Activated naive CD8-positive, alpha-beta T cell treated with anti-CD3 and anti-CD28 coated beads, Interleukin-2, amount 50 U/mL, for 16 hours (primary cell): ENCODE measurements around the gene ZDHHC19.
"Not testable (repeated sequence)": the region's sequence is repeated elsewhere in the genome, so short reads cannot be mapped to it uniquely, and the experiment has no call there.

Source experiments
- DNase-seq: peaks from one replicate; pipeline ENCODE4 v3.0.0-alpha.2; 2020; ENCODE audit warnings: low read depth, low spot score

ZDHHC19 gene

DNA sequence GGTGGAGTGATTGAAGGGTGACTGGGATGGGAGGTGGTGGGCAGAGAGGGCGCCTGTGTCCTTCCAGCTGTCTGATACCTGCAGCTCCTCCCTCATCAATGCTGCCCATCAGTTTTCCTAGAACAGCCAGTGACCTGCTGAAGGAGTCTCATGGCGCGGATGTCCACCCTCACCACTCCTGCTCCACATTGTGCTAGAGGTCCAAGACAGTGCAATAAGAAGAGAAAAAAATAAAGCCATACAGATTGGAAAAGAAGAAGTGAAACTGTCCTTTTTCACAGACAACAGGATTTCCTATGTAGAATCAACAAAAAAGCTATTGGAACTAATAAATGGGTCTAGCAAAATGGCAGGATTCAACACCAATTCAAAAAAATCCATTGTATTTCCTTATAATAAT, 7.4 kb downstream of the ZDHHC19 start:
- no peak for DNase-seq

- no peak for DNase-seq
These were observed 8.7 kb downstream of the ZDHHC19 start for GRCh38 chr3:196202516-196202970.

DNA sequence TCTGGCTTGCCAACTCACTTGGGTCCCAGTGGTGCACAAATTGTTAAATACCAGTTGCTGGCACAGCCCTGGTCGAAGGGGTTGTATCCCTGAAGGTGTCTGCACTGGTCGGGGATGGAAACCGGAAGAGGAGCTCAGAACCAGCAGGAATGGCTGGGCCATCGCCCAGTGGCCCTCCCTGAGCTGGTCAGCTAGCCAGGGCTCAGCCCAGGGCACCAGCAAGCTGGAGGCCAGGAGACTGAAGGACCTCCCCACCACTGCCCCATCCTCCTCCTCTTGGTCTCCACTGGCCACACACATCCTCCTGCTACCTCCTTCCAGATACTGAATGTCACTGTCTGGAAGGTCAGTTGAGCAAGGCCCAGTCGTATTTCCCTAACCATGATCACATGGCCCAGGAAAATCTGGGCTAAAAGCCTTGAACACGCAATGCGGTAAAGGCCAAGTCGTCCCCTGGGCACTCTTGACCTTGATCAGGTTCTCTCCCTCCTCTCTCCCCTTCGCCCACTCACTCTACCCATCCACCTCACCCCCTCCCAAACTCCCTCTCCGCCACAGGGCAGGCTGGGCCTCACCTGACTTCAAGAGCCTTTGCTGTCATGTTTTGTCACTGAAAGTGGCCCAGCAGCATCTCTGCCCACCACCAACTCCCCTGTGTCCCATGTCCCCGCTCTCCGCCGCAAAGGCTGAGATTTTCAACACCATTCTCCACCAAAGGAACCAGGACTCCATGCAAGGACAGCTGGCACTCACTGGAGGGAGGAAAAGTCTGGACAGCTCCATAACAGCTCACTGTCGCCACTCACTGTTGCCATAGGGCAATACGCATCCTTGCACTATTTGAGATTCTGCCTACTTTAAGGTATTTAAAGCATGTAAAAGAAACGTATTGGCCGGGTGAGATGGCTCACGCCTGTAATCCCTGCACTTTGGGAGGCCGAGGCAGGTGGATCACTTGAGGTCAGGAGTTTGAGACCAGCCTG, 12.1 kb downstream of the ZDHHC19 start:
- no peak for DNase-seq

GRCh38 chr3:196198081-196198675, 13.0 kb downstream of the ZDHHC19 start:
- DNase-seq, result no peak

- no peak for DNase-seq
These were observed 13.7 kb downstream of the ZDHHC19 start for GRCh38 chr3:196197524-196197923.

DNA sequence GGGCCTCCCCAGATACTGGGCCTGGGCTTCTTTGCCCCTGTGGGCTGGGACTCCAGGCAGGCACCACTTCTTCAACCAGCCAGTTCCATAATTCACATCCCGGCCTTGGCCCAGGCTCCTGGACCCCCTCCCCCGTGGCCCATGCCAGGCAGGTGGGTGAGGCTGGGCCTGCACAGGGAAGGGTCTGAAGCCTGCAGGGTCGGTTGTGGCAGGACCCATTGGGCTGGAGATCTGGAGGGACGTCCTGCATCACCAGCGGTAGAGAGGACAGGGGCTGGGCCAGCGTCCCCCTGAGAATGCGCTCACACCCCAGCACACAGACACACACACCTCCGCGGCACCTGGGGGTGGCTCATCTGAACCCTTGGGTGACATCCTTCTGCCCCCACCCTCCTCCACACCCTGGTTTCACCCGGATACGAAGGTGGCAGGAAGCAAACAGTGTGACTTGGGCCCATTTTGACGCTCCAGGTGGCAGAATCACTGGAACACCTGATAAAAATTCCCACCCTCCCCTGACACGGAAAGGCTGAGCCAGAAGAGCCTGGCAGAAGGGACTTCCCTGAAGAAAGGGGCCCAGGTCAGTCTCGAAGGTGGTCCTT, 15.4 kb downstream of the ZDHHC19 start:
- DNase-seq, result no peak

DNA sequence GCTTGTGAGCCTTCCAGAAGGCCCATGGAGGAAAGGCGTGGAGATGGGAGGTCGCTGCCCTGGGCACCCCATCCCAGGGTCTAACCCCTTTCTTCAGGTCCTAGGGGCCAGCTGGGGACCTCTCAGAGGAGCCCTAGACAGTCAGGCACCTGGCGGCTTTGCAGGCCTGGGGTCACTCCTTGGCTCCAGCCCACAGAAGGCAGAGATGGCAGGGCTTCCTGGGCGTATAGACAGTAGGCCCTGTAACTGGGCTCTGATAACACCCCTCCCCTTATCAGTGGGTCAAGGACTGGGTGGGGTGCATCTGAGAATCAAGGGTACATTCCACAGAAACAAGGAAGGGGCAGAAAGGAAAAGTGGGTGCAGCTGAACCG, 16.7 kb downstream of the ZDHHC19 start:
- no peak for DNase-seq

DNA sequence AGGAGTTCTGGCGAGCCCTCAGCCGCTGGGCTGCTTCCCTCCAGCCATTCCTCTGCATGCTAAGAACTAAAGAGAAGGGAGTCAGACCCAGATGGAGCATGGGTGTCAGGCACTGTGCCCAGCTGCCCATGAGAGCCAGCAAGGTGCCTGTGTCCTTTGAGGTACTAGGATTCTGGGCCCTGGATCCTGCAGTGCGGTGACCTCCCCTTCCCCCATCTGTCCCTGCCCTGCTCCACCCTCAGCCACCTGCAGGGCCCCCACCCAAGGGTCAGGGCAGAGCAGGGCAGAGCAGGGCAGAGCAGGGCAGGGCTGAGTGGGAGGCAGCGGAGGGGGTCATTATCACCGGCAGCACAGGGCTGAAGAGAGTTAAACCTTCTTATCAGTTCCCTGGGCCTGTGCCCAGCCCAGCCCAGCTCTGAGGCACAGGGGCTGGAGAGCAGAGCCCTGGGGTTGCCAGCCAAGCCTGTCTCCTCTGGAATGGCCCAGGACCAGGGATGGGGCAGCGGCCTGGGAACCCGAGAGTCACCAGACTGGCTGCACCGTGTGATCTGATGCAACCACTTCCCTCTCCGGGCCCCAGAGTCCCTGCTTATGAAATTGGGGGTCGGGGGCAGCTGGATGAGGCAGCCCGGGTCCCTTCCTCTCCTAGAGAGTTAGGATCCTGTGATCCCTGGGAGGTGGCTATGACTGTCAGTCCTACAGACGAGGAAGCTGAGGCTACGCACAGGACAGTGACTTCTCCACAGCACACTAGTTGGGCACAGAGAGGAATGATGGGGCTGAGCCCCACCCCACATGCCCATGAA, 17.3 kb downstream of the ZDHHC19 start:
- no peak for DNase-seq

GRCh38 chr3:196193133-196193735, 18.0 kb downstream of the ZDHHC19 start:
- DNase-seq, result no peak

DNA sequence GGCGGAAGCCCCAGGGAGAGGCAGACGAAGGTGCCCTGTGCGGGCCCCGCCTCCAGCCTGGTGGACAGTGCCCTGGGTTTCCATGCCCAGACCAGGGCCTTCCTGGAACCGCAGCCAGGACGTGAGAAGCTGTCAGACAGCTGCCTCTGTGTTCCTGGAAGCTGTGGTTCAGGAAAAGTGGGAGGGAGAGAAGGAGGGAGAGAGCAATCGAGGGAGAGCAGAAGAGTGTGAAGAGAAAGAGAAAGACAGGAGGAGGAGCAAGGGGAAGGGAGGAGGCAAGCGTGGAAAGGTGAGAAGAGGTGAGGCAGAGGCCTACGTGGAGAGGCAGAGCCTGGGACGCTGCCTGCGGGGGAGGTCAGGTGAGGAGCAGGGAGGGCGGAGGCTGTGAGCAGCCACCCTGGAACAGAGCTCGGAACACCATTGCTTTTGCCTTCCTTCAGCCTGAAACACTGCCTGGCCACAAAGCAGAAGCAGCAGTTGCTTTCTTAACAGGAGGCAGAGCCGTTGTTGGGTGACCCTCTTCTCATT, 18.6 kb downstream of the ZDHHC19 start:
- DNase-seq, result no peak

DNA sequence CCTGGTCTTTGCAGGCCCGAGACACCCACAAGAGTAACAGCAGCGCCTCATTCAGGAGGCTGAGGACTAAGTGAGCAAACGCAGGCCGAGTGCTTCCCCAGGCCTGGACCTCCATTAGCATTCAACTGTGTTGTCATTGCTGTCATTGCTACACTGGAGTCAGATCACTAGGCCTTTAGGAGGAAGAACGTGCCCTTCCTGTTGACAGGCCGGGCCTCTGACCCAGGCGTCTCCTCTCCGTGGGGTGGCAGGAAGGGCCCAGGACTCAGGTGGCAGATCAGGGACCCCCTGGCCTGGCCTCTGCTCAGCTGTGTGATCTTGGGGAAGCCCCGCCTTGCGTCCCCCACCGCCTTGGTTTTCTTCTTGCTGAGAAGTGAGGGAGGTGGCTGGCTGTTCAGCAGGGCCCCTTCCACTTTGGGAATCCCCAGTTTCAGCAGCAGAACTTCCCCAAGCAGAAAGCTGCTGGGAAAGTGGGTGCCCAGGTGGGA, 19.1 kb downstream of the ZDHHC19 start:
- DNase-seq, result no peak

DNA sequence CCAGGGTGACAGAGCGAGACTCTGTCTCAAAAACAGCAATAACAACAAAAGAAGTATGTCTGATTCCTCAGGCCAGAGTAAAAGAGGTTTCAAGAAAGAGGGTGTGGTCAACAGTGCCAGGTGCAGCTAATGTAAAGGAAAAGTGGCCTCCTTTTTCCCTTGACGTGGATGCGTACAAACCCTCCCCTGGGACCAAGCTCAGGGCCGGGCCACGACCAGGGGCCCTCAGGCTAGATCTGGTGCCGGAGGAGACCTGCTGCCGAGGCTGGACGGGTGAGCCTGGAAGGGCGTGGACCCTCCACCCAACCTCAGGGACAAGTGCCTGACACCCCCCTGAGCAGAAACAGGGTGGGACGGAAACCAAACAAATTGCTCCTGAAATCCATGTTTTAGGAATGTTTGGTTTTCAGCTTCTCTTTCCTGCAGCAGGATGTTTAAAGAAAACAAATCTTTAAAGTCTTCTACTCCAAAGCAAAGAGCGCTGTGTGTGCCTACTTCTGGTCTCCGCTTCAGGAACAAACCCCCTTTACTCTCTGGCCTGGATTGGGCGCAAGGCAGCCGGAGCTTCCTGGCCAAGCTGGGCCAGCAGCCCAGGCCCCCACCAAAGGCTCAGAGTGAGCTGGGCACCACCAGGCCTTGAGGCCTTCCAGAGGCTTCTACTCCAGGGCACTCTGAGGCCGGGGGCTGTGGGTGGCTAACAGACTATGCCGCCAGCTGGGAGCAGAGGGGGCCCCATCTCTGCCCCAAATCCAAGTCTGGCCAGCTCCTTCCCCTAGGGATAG, 21.4 kb downstream of the ZDHHC19 start:
- no peak for DNase-seq

DNA sequence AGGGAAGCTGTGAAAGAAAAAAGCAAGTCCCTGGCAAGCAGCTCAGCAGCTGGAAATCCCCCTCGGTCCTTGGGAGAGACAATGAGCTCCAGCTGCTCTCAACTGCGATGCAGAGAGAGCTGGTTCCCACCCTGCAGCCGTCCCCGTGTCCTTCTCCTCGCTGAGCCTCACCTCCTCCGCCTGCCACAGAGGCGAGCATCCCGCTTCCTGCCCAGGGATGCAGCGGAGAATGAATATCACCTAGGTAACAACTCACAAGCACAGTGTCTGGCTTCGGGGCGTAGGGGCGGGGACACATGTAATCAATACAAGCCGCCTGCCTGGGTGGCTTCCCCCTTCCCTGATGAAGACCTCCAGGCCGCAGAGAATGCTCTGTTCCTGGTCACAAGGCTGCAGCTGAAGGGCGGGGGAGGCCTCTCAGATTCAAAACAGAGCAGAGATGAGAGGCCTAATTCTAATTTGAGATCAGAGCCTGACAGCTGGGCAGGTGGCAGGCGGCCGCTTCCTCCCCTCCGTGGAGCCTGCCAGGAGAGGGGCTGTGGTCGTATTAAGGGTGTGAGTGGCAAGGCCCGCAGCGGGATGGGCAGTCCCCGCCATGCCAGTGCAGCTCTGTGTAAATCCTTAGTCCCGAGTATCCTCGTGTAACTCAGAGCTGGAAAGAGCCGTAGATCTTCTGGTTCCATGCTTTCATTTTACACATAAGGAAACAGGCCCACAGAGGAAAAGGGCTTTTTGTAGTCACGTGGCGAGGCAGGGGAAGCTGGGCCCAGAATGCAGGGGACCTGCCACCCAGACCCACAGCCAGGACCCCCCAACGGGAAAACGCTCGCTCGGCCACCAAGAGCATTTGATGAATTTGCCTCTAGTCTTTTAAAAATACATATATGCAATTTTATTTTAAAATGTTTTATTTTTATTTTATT, 24.3 kb downstream of the ZDHHC19 start:
- no peak for DNase-seq

DNA sequence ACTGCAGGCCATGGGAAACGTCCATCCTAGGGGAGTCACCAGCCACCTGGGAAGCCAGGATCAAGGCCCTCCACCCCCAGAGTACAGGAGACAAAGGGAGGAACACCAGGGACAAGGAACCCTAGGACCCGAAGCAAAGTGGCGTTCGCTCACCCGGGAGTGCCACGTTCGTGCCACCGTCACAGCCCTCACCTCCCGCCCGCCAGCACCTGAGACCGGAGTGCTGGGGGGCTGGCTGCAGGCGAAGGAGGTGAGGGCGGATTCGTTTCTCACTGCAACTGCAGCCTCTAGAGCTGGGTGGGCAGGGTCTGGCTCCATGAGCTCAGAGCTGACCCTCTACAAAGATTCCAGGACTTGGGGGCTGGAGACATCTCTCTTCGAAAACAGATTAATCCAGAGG, 26.3 kb downstream of the ZDHHC19 start:
- no peak for DNase-seq

- not testable (repeated sequence) for DNase-seq
These were observed 27.1 kb downstream of the ZDHHC19 start for GRCh38 chr3:196184169-196184432.

- DNase-seq, result no peak
These were observed 30.1 kb downstream of the ZDHHC19 start for GRCh38 chr3:196181127-196181546.

GRCh38 chr3:196180346-196180745, 30.9 kb downstream of the ZDHHC19 start:
- no peak for DNase-seq

DNA sequence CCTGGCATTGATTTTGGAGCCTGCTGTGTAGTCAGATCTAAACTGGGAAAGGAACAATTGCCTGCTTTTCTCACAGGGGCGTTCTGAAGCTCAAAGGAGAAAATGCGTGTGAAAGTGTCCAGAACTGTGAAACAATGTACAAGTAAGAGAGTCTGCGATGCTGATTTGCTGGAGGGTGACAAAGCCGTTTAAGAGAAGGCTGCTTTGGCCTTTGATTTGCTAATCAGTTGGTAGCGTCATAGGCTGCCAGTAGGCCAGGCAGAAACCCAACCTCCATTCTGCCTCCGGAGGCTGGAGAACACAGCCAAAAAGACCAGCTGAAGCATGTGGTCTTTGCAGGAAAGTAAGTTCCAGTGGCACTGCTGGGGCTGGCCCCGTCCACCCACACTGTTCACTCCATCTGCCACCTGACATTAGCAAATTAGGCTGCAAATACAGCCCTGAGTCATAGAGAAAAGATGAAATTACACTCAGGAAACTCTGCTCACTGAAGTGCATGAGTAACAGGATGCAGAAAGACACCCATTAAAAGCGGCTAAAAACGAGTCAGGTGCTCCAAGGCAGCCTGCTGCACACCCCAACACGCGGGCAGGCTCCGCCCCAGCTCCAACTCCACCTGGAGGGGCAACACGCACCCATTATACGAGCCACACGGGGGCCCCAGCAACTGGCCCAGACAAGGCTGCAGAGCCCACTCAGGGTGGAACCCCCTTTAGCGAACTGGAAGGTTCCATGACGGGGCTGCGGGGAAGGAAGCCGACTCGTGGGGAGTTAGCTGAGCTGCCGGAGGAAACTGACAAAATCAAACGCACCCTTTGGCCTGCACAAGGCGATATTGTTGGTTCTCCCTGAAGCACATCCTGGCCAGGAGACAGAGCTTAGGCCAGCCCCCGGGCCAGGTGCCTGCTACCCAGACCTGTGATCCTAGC, 31.6 kb downstream of the ZDHHC19 start:
- peak; percentile 71 for DNase-seq
